ENCODE results near the gene CISH. TPM values are rescaled to one million over a fixed set of nuclear protein-coding genes. Genes with fewer than 3 reads are reported as not detected.

Gene CISH, protein sequence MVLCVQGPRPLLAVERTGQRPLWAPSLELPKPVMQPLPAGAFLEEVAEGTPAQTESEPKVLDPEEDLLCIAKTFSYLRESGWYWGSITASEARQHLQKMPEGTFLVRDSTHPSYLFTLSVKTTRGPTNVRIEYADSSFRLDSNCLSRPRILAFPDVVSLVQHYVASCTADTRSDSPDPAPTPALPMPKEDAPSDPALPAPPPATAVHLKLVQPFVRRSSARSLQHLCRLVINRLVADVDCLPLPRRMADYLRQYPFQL
- total RNA-seq, result 10 to 100 TPM in 1 of 4 donors, 1 to 10 TPM in 3; 5.5 to 15.5 (median 5.8) TPM

GRCh38 chr3:50611464-50612233 is at the start of gene CISH:
Gene CISH, minus strand, starts transcription at chr3:50611774. Its CDS starts 124 bp downstream, at chr3:50611650.
- WGBS, 2 donors, result 1% methylated on average over 19 to 52 of the region's 75 CpGs
- TF ChIP-seq EP300 (IDR thresholded peaks at IDR 0.05) (peak; percentile 76 to 92), POLR2A (IDR thresholded peaks at IDR 0.05) (peak; percentile 70 to 77), CTCF (IDR thresholded peaks at IDR 0.05) (peak in 4 of 5 experiments; percentile 14 to 49 (median 36))
- H3K27ac ChIP-seq, result peak within 1 kb of the TSS; percentile 44 to 86 (median 83)

GRCh38 chr3:50660386-50660785 is 48.8 kb upstream of the CISH start:
- Histone ChIP-seq H3K27ac (no peak overlapping the region), H3K9me3 (no peaks in the 10 kb centered on the region), H3K4me1 (no peaks in the 10 kb centered on the region), H3K4me3 (no peak overlapping the region), H3K27me3 (no peaks in the 10 kb centered on the region), H3K36me3 (no peaks in the 10 kb centered on the region)
- TF ChIP-seq POLR2A (IDR thresholded peaks at IDR 0.05) (no peak), EP300 (IDR thresholded peaks at IDR 0.05) (no peak), CTCF (IDR thresholded peaks at IDR 0.05) (no peak)
- DNase-seq (ENCODE audit: low spot score in 2 of 2), result no peak
- 91 to 92% methylated on average over 9 of the region's 10 CpGs for WGBS, 2 donors

More at GRCh38 chr3:50611464-50612233, at the start of gene CISH:
- peak; percentile 89 to 90 for DNase-seq (ENCODE audit: low spot score in 2 of 2)
- Histone ChIP-seq H3K4me1 (peaks cover 0 to 79% (median 25%) of the 10 kb centered on the region in 4 donors), H3K9me3 (no peaks in the 10 kb centered on the region), H3K27me3 (no peaks in the 10 kb centered on the region), H3K36me3 (peaks cover 0 to 18% (median 0%) of the 10 kb centered on the region in 3 donors), H3K4me3 (peak within 1 kb of the TSS; percentile 46 to 67 (median 54))

- no peaks in the 10 kb centered on the region for H3K9me3 ChIP-seq
- H3K4me1 ChIP-seq, result no peaks in the 10 kb centered on the region
- 97 to 100% methylated on average over 3 of the region's 3 CpGs for WGBS, 2 donors
- no peak overlapping the region for H3K27ac ChIP-seq
- no peaks in the 10 kb centered on the region for H3K36me3 ChIP-seq
- no peak for TF ChIP-seq POLR2A (IDR thresholded peaks at IDR 0.05)
- no peak for TF ChIP-seq CTCF (IDR thresholded peaks at IDR 0.05)
- no peak for TF ChIP-seq EP300 (IDR thresholded peaks at IDR 0.05)
- no peak for DNase-seq (ENCODE audit: low spot score in 2 of 2)
- no peaks in the 10 kb centered on the region for H3K27me3 ChIP-seq
- no peak overlapping the region for H3K4me3 ChIP-seq
These were observed 47.3 kb upstream of the CISH start for GRCh38 chr3:50658831-50659230.

- Histone ChIP-seq H3K27me3 (no peaks in the 10 kb centered on the region), H3K4me1 (no peaks in the 10 kb centered on the region), H3K36me3 (no peaks in the 10 kb centered on the region), H3K9me3 (no peaks in the 10 kb centered on the region), H3K4me3 (no peak overlapping the region), H3K27ac (no peak overlapping the region)
- WGBS, 2 donors, result 85 to 93% methylated on average over 6 of the region's 6 CpGs
- no peak for TF ChIP-seq CTCF (IDR thresholded peaks at IDR 0.05)
- DNase-seq (ENCODE audit: low spot score in 2 of 2), result no peak
These were observed 46.8 kb upstream of the CISH start for GRCh38 chr3:50658416-50658815.

GRCh38 chr3:50657816-50658215 is 46.2 kb upstream of the CISH start:
- no peak overlapping the region for H3K27ac ChIP-seq
- no peaks in the 10 kb centered on the region for H3K36me3 ChIP-seq
- H3K4me3 ChIP-seq, result no peak overlapping the region
- no peaks in the 10 kb centered on the region for H3K4me1 ChIP-seq
- WGBS, 2 donors, result 89 to 93% methylated on average over 3 of the region's 3 CpGs
- TF ChIP-seq POLR2A (IDR thresholded peaks at IDR 0.05), result no peak
- no peak for TF ChIP-seq EP300 (IDR thresholded peaks at IDR 0.05)
- TF ChIP-seq CTCF (IDR thresholded peaks at IDR 0.05), result no peak
- H3K9me3 ChIP-seq, result no peaks in the 10 kb centered on the region
- H3K27me3 ChIP-seq, result no peaks in the 10 kb centered on the region
- no peak for DNase-seq (ENCODE audit: low spot score in 2 of 2)
